WTC11 (cell line): Measurements from ENCODE around the gene MBD2.

Source experiments
- ELF4 ChIP-seq: sonication (generic); formaldehyde crosslinking; IDR thresholded peaks from 2 replicates; pipeline ENCODE4 v1.8.1; 2022; ENCODE audit warnings: low read depth, mild to moderate bottlenecking, moderate library complexity, missing genetic modification reagents
- IRF2 ChIP-seq: sonication (generic); formaldehyde crosslinking; IDR thresholded peaks from 2 replicates; pipeline ENCODE4 v1.8.0; 2022; ENCODE audit warnings: low read depth, missing genetic modification reagents, borderline replicate concordance
- JAZF1 ChIP-seq: fragments of 250-450 bp; sonication (Bioruptor Pico); IDR thresholded peaks from 2 replicates; pipeline ENCODE4 v1.9.0; 2021; ENCODE audit warnings: moderate library complexity, mild to moderate bottlenecking, inconsistent platforms
- NR3C1 ChIP-seq: sonication (generic); formaldehyde crosslinking; conservative IDR thresholded peaks from 2 replicates; pipeline ENCODE4 v1.8.1; 2023; ENCODE audit warnings: low read depth, mild to moderate bottlenecking, missing genetic modification reagents
- SMAD3 ChIP-seq: sonication (generic); formaldehyde crosslinking; IDR thresholded peaks from 2 replicates; pipeline ENCODE4 v1.8.0; 2022; ENCODE audit warnings: missing genetic modification reagents, mild to moderate bottlenecking, borderline replicate concordance
- SP1 ChIP-seq: sonication (generic); formaldehyde crosslinking; conservative IDR thresholded peaks from 2 replicates; pipeline ENCODE4 v1.8.1; 2022; ENCODE audit warnings: missing genetic modification reagents
- TEAD1 ChIP-seq: sonication (generic); formaldehyde crosslinking; IDR thresholded peaks from 2 replicates; pipeline ENCODE4 v1.8.0; 2022; ENCODE audit warnings: mild to moderate bottlenecking, missing genetic modification reagents
- TEAD4 ChIP-seq: sonication (generic); formaldehyde crosslinking; IDR thresholded peaks from 2 replicates; pipeline ENCODE4 v1.8.0; 2022; ENCODE audit warnings: mild to moderate bottlenecking, missing genetic modification reagents
- TP53 ChIP-seq: sonication (generic); formaldehyde crosslinking; IDR thresholded peaks from 2 replicates; pipeline ENCODE4 v1.8.1; 2023; ENCODE audit warnings: mild to moderate bottlenecking, missing genetic modification reagents
- ZNF423 ChIP-seq: fragments of 250-450 bp; sonication (Bioruptor Pico); IDR thresholded peaks from 2 replicates; pipeline ENCODE4 v2.1.2; 2022; ENCODE audit warnings: mild to moderate bottlenecking, moderate library complexity
- TF ChIP-seq, protein P1 (sequence below): fragments of 200-600 bp; IDR thresholded peaks from 2 replicates; pipeline ENCODE4 v1.8.0; 2022; ENCODE audit warnings: antibody characterized with exemption
- TF ChIP-seq, protein P2 (sequence below): sonication (generic); formaldehyde crosslinking; IDR thresholded peaks from 2 replicates; pipeline ENCODE4 v1.8.0; 2022; ENCODE audit warnings: mild to moderate bottlenecking, missing genetic modification reagents

DNA sequence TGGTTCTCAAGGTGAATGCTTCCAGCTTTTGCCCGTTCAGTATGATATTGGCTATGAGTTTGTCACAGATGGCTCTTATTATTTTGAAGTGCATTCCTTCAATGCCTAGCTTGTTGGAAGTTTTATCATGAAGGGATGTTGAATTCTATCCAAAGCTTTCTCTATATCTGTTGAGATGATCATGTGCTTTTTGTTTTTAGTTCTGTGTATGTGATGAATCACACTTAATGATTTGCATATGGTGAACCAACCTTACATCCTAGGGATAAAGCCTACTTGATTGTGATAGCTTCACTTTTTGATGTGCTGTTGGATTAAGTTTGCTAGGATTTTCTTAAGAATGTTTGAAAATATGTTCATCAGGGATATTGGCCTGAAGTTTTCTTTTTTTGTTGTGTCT, 112.1 kb downstream of the MBD2 start:
- TF ChIP-seq, protein P1, sequence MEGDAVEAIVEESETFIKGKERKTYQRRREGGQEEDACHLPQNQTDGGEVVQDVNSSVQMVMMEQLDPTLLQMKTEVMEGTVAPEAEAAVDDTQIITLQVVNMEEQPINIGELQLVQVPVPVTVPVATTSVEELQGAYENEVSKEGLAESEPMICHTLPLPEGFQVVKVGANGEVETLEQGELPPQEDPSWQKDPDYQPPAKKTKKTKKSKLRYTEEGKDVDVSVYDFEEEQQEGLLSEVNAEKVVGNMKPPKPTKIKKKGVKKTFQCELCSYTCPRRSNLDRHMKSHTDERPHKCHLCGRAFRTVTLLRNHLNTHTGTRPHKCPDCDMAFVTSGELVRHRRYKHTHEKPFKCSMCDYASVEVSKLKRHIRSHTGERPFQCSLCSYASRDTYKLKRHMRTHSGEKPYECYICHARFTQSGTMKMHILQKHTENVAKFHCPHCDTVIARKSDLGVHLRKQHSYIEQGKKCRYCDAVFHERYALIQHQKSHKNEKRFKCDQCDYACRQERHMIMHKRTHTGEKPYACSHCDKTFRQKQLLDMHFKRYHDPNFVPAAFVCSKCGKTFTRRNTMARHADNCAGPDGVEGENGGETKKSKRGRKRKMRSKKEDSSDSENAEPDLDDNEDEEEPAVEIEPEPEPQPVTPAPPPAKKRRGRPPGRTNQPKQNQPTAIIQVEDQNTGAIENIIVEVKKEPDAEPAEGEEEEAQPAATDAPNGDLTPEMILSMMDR, result no peak
- TF ChIP-seq JAZF1 (CRISPR knock-in tag) (no peak), TEAD4 (CRISPR knock-in tag) (no peak), ELF4 (CRISPR knock-in tag) (no peak), TEAD1 (no peak), SP1 (CRISPR knock-in tag) (no peak), ZNF423 (CRISPR knock-in tag) (no peak), IRF2 (CRISPR knock-in tag) (no peak), SMAD3 (no peak), TP53 (CRISPR knock-in tag) (no peak), NR3C1 (CRISPR knock-in tag) (no peak)
- TF ChIP-seq, protein P2, sequence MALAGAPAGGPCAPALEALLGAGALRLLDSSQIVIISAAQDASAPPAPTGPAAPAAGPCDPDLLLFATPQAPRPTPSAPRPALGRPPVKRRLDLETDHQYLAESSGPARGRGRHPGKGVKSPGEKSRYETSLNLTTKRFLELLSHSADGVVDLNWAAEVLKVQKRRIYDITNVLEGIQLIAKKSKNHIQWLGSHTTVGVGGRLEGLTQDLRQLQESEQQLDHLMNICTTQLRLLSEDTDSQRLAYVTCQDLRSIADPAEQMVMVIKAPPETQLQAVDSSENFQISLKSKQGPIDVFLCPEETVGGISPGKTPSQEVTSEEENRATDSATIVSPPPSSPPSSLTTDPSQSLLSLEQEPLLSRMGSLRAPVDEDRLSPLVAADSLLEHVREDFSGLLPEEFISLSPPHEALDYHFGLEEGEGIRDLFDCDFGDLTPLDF (CRISPR knock-in tag), result no peak
